ENCODE results near the gene MN1.
"Not testable (repeated sequence)": the region's sequence is repeated elsewhere in the genome, so short reads cannot be mapped to it uniquely, and the experiment has no call there.

MN1 gene

GRCh38 chr22:27756212-27756660 lies 45.3 kb downstream of the MN1 start:
- no peak for DNase-seq

- no peak for DNase-seq
Measured at GRCh38 chr22:27755521-27756211, 45.9 kb downstream of the MN1 start.

- no peak for DNase-seq
Measured at GRCh38 chr22:27754888-27755480, 46.6 kb downstream of the MN1 start.

- no peak for DNase-seq
Measured at GRCh38 chr22:27754247-27754887, 47.2 kb downstream of the MN1 start.

GRCh38 chr22:27752771-27753170 lies 48.8 kb downstream of the MN1 start:
- no peak for DNase-seq

GRCh38 chr22:27752141-27752540 lies 49.4 kb downstream of the MN1 start:
- no peak for DNase-seq

- DNase-seq: no peak
Measured at GRCh38 chr22:27751277-27752070, 50.1 kb downstream of the MN1 start.

- no peak for DNase-seq
Measured at GRCh38 chr22:27750584-27751265, 50.8 kb downstream of the MN1 start.

GRCh38 chr22:27749597-27750225 lies 51.8 kb downstream of the MN1 start:
- DNase-seq: no peak

GRCh38 chr22:27748751-27749191 lies 52.8 kb downstream of the MN1 start:
- no peak for DNase-seq

GRCh38 chr22:27748349-27748748 lies 53.2 kb downstream of the MN1 start:
- no peak for DNase-seq

GRCh38 chr22:27747396-27748221 lies 53.9 kb downstream of the MN1 start:
- DNase-seq: no peak

- no peak for DNase-seq
Measured at GRCh38 chr22:27746918-27747317, 54.6 kb downstream of the MN1 start.

GRCh38 chr22:27745809-27746208 lies 55.7 kb downstream of the MN1 start:
- no peak for DNase-seq

GRCh38 chr22:27745154-27745553 lies 56.4 kb downstream of the MN1 start:
- DNase-seq: no peak

- DNase-seq: not testable (repeated sequence)
Measured at GRCh38 chr22:27744078-27744477, 57.5 kb downstream of the MN1 start.

GRCh38 chr22:27740202-27740748 lies 61.3 kb downstream of the MN1 start:
- no peak for DNase-seq

GRCh38 chr22:27737521-27737920 lies 64.0 kb downstream of the MN1 start:
- DNase-seq: no peak

GRCh38 chr22:27734066-27734465 lies 67.5 kb downstream of the MN1 start:
- DNase-seq: no peak

GRCh38 chr22:27732841-27733240 lies 68.7 kb downstream of the MN1 start:
- DNase-seq: no peak

GRCh38 chr22:27732391-27732790 lies 69.2 kb downstream of the MN1 start:
- DNase-seq: no peak

Data from GF-D8 (cell line).